Islet of Langerhans (tissue), 1 donor: ENCODE results near the gene TTLL8.

ENCODE experiments used
- FAIRE-seq: peaks from one replicate; lab custom pipeline; 2011; peaks lifted over from hg19 to GRCh38; lab: Jason Lieb, UNC

Gene TTLL8

GRCh38 chr22:50061141-50061823, 3.2 kb upstream of the TTLL8 start:
- FAIRE-seq, result no peak

DNA sequence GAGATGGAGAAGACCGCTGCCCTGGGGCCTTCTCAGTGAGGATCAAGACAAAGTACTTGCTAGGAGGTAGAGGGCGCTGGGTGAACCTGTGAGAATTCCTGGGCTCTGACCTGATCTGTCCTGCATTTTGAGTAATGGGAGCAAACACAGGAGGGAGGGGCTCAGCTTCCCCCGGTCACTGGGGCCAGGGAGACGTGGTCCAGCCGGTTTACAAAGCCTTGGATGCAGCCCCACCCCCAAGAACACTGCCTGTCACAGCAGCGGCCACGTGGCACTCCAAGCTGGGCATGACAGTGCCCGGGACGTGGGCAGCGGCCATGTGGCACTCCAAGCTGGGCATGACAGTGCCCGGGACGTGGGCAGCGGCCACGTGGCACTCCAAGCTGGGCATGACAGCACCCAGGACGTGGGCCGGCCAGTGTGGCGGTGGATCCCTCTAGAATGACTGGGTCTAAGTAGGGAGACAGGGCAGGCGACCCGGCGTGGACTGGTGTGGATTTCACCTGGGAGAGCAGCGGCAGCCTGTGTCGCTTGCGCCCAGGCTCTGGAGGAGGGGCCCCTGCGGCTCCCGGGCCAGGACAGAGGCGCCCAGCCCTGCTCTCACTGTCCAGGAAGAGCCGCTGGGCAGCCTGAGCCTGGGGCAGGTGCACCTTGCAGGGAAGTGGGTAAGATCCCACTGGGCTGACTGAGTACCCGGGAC, 2.5 kb upstream of the TTLL8 start:
- FAIRE-seq, result no peak

DNA sequence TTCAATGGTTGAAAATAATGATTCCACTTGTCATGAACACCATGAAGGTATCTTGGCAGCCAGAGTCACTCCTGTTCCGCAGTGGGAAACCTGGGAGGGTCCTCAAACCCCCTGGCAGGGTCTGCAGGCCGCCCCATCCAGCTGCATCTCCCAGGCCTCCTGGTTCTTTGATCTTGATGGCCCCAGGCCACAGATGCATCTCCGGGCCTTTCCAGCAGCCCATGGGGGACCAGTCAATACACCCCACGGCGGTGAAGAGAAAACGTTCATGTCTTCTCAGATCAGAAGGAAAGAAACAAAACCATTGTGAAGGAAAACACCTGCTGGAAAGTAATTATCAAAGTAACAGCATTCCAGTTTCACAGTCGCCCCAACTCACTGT, 1.8 kb upstream of the TTLL8 start:
- no peak for FAIRE-seq

- FAIRE-seq, result no peak
Observed at GRCh38 chr22:50058906-50059880, 1.1 kb upstream of the TTLL8 start.

DNA sequence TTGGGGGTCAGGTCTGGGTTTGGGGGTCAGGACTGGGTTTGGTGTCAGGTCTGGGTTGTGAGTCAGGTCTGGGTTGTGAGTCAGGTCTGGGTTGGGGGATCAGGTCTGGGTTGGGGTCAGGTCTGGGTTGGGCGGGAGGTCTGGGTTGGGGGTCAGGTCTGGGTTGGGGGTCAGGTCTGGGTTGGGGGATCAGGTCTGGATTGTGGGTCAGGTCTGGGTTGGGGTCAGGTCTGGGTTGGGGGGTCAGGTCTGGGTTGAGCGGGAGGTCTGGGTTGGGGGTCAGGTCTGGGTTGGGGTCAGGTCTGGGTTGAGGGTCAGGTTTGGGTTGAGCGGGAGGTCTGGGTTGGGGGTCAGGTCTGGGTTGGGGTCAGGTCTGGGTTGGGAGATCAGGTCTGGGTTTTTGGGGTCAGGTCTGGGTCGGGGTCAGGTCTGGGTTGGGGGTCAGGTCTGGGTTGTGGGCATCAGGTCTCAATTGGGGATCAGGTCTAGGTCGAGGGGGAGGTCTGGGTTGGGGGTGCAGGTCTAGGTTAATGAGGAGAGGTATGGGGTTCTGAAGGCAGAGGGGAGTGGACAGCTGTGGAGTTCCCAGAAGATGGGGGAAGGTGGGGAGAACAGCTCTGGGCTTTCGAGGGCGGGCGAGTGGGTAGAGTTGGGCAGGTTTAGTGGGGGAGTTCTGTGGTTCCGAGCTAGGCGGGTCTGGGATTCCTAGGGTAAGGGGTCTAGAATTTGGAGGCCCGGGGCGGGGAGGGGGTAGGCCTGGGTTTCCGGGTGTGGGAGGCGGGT, 629 bp downstream of the TTLL8 start:
- no peak for FAIRE-seq

GRCh38 chr22:50056214-50056972, 1.7 kb downstream of the TTLL8 start:
- FAIRE-seq, result no peak

DNA sequence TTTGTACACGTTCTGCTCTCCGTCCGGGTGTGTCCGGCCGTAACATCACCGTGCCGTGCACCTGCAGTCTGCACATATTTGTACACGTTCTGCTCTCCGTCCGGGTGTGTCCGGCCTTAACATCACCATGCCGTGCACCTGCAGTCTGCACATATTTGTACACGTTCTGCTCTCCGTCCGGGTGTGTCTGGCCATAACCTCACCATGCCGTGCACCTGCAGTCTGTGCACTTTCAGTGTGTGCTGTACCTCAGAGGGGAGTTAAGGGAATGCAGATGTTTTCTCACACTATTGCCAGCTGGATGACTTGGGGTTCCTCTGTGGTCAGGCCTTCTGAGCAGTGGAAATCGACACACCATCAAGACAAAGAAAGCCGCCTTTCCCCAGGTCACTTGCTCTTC, 4.2 kb downstream of the TTLL8 start:
- no peak for FAIRE-seq

- no peak for FAIRE-seq
Observed at GRCh38 chr22:50051930-50052329, 6.2 kb downstream of the TTLL8 start.

GRCh38 chr22:50049299-50050195, 8.6 kb downstream of the TTLL8 start:
- FAIRE-seq, result no peak

- no peak for FAIRE-seq
Observed at GRCh38 chr22:50048836-50049235, 9.3 kb downstream of the TTLL8 start.

- no peak for FAIRE-seq
Observed at GRCh38 chr22:50048061-50048765, 9.9 kb downstream of the TTLL8 start.

- no peak for FAIRE-seq
Observed at GRCh38 chr22:50047346-50047745, 10.8 kb downstream of the TTLL8 start.

DNA sequence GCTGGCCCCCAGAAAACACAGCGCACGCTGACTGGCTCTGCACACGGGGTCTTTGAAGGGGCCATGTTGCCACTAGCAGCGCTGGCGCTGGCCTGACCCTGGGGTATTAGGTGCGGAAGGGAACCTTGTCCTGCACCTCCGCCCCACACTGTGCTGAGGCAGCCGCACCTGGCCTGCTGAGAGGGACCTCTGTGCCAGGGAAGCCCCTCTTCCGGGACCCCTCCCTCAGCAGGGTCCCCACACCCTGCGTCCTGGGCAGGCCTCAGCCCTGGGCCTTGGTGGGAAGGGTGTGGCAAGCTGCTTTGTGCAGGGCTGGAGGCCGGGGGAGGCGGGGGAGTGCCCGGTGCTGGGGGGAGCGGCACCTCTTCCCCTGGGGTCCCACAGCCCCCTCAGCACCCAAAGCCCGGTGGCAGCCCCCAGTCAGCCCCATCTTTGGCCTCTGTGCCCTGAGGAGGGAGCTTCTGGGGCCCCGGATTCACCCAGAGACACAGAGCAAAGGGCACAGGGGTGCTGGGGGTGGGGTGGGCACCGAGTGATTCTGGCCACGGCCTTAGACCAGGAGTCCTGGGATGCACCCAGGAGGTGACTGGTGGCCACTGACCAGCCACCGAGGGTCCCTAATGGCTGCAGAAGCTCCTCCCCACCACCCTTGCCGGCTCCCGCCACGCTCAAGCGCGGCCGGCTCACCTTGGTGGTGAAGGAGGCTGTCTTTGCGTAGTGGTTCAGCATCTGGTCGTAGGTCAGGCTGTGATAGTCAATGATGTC, 11.4 kb downstream of the TTLL8 start:
- no peak for FAIRE-seq

- no peak for FAIRE-seq
Observed at GRCh38 chr22:50046019-50046415, 12.1 kb downstream of the TTLL8 start.

DNA sequence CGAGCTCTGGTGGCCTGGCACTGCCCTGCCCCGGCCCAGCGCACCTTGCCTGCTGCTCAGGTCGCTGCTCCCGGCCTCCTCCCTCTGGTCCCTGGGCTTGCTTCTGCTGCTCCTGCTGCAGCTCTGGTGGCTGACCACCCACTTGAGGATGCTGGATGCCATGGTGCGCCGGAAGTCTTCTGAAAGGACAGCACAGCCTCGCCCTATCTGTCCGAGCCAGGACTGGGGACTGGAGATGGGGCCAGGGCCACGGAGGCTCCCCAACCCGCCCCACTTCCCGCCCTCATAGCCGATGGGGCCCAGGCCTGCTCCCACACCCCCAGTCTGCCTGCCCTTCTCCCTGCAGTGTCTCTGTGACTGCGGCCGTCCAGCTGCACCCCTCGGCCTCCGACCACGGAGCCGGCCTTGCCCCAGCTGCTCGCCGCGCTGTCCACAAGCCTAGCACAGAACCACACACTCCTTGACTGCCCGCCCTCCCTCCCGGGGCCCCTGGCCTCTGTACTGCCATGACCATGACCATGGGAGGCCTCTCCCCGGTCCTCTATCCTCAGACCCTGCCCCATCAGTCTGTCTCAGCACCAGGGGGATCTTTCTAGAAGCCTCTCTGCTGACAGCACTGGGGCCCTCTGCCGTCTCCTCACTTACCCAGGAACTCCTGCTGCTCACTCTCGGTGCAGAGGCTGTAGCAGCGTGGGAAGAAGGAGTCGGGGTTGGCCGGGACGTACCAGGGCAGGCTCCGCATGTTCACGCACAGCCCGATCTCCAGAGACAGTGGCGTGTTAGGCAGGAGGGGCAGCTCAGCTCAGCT, 12.7 kb downstream of the TTLL8 start:
- FAIRE-seq, result no peak

- no peak for FAIRE-seq
Observed at GRCh38 chr22:50044485-50045118, 13.5 kb downstream of the TTLL8 start.

- FAIRE-seq, result no peak
Observed at GRCh38 chr22:50041361-50042065, 16.6 kb downstream of the TTLL8 start.
